SK-N-SH (cell line): ENCODE measurements around the gene SH2D4B. TPM values are rescaled to one million over a fixed set of nuclear protein-coding genes. Genes with fewer than 3 reads are reported as not detected.

Experiments
- CTCF ChIA-PET: fragments of 300-600, 350-600 bp; formaldehyde crosslinking; extraction: SDS; loops from one replicate; lab custom pipeline; 2021; lab: Yijun Ruan, JAX
- POLR2A ChIA-PET: fragments of 350-600 bp; sonication (Branson Sonifier 250); formaldehyde crosslinking; extraction: SDS; loops from one replicate; lab custom pipeline; 2020; ENCODE audit warnings: antibody characterized with exemption, inconsistent platforms; lab: Yijun Ruan, JAX
- DNase-seq: peaks from one replicate; pipeline ENCODE4 v3.0.0; 2012
- H2AFZ ChIP-seq: fragments of 200-600 bp; sonication (generic); 2 replicates; pipeline ENCODE4 v1.8.1; 2016; ENCODE audit warnings: antibody characterized with exemption, mild to moderate bottlenecking, low read depth
- H3F3A ChIP-seq: fragments of 200-600 bp; sonication (generic); replicated peaks from 2 replicates; pipeline ENCODE3; 2016; ENCODE audit warnings: antibody characterized with exemption, mild to moderate bottlenecking; ENCODE audit not compliant: insufficient read depth
- H3K27ac ChIP-seq, 2 experiments: fragments of 200-500 bp in 1 of 2; fragments of 200-600 bp in 1 of 2; sonication (Bioruptor generic) in 1 of 2; sonication (generic), shearing (Covaris generic) in 1 of 2; 2 replicates each; pipeline versions ENCODE4 v1.5.1 to v1.6.1; 2014 to 2016; ENCODE audit warnings: low read depth in 2 of 2, inconsistent platforms in 1 of 2, low read length in 1 of 2, mild to moderate bottlenecking in 1 of 2, mixed read lengths in 1 of 2
- H3K27me3 ChIP-seq: fragments of 200-600 bp; sonication (generic), shearing (Covaris generic); 2 replicates; pipeline ENCODE4 v1.6.1; 2016; ENCODE audit warnings: mixed run types; ENCODE audit not compliant: insufficient read depth
- H3K36me3 ChIP-seq, 2 experiments: fragments of 200-500 bp in 1 of 2; fragments of 200-600 bp in 1 of 2; sonication (Bioruptor generic) in 1 of 2; sonication (generic) in 1 of 2; replicated peaks in 1 of 2; 2 replicates each; pipeline versions ENCODE3 to v1.5.1; 2014 to 2016; ENCODE audit warnings: low read length in 1 of 2, mild to moderate bottlenecking in 1 of 2; ENCODE audit not compliant: insufficient read depth in 2 of 2, control insufficient read depth in 1 of 2
- H3K4me1 ChIP-seq, 2 experiments: fragments of 200-500 bp in 1 of 2; fragments of 200-600 bp in 1 of 2; sonication (Bioruptor generic) in 1 of 2; sonication (generic), shearing (Covaris generic) in 1 of 2; 2 replicates each; pipeline versions ENCODE4 v1.5.1 to v1.6.1; 2014 to 2016; ENCODE audit warnings: low read depth in 1 of 2, low read length in 1 of 2, mixed run types in 1 of 2; ENCODE audit not compliant: insufficient read depth in 2 of 2, control insufficient read depth in 1 of 2
- H3K4me2 ChIP-seq: fragments of 200-600 bp; sonication (generic), shearing (Covaris generic); 2 replicates; pipeline ENCODE4 v1.6.1; 2017; ENCODE audit warnings: mixed run types
- H3K4me3 ChIP-seq, 2 experiments: fragments of 200-500 bp in 1 of 2; fragments of 200-600 bp in 1 of 2; sonication (Bioruptor generic) in 1 of 2; sonication (generic), shearing (Covaris generic) in 1 of 2; 2 replicates each; pipeline versions ENCODE4 v1.5.1 to v1.8.1; 2014 to 2016; ENCODE audit warnings: low read depth in 2 of 2, inconsistent platforms in 1 of 2, low read length in 1 of 2, mild to moderate bottlenecking in 1 of 2, mixed read lengths in 1 of 2, moderate library complexity in 1 of 2
- H3K79me2 ChIP-seq: fragments of 200-600 bp; sonication (generic); 2 replicates; pipeline ENCODE4 v1.8.1; 2017; ENCODE audit warnings: mild to moderate bottlenecking; ENCODE audit not compliant: insufficient read depth
- H3K9ac ChIP-seq: fragments of 200-600 bp; sonication (generic); 2 replicates; pipeline ENCODE4 v1.6.1; 2017; ENCODE audit warnings: mixed run types
- H3K9me2 ChIP-seq: fragments of 200-600 bp; sonication (generic); 2 replicates; pipeline ENCODE4 v1.6.1; 2017; ENCODE audit warnings: mixed run types
- H3K9me3 ChIP-seq: fragments of 200-600 bp; sonication (generic); 2 replicates; pipeline ENCODE4 v1.6.1; 2017; ENCODE audit warnings: mixed run types, mild to moderate bottlenecking, moderate library complexity
- H4K20me1 ChIP-seq: fragments of 200-600 bp; sonication (generic); 2 replicates; pipeline ENCODE4 v1.6.1; 2017; ENCODE audit warnings: mild to moderate bottlenecking, mixed run types; ENCODE audit not compliant: insufficient read depth
- EP300 ChIP-seq, 2 experiments: IDR thresholded peaks; 2 replicates each; pipeline versions ENCODE4 v1.4.0 to v1.6.1; 2012; ENCODE audit warnings: borderline replicate concordance in 1 of 2, low read depth in 1 of 2, low read length in 1 of 2
- EZH2phosphoT487 ChIP-seq: fragments of 200-600 bp; sonication (generic); IDR thresholded peaks from 2 replicates; pipeline ENCODE4 v1.6.1; 2017; ENCODE audit warnings: low read depth, mixed run types, mild to moderate bottlenecking, antibody characterized with exemption, moderate library complexity, borderline replicate concordance
- FOXJ3 ChIP-seq: sonication (generic); formaldehyde crosslinking; IDR thresholded peaks from 2 replicates; pipeline ENCODE4 v1.5.1; 2020; ENCODE audit warnings: mild to moderate bottlenecking, missing genetic modification reagents
- FOXM1 ChIP-seq: IDR thresholded peaks from 2 replicates; pipeline ENCODE4 v1.4.0; 2012; ENCODE audit warnings: low read depth, mild to moderate bottlenecking
- JUND ChIP-seq: IDR thresholded peaks from 2 replicates; pipeline ENCODE4 v1.4.0; 2012
- MEF2A ChIP-seq: IDR thresholded peaks from 2 replicates; pipeline ENCODE4 v1.4.0; 2012; ENCODE audit warnings: low read depth, borderline replicate concordance
- MXI1 ChIP-seq: IDR thresholded peaks from 2 replicates; pipeline ENCODE4 v1.6.1; 2012; ENCODE audit warnings: mild to moderate bottlenecking, low read depth, low read length, improper control_type of control experiment
- RXRA ChIP-seq: IDR thresholded peaks from 2 replicates; pipeline ENCODE4 v1.4.0; 2012; ENCODE audit warnings: low read depth, mild to moderate bottlenecking, borderline replicate concordance
- SIN3A ChIP-seq: IDR thresholded peaks from 2 replicates; pipeline ENCODE4 v1.6.1; 2012; ENCODE audit warnings: low read depth, mild to moderate bottlenecking, low read length, moderate library complexity, borderline replicate concordance
- TAF1 ChIP-seq: IDR thresholded peaks from 2 replicates; pipeline ENCODE4 v1.6.1; 2012; ENCODE audit warnings: low read depth, mild to moderate bottlenecking, low read length, moderate library complexity, borderline replicate concordance
- TCF12 ChIP-seq: IDR thresholded peaks from 2 replicates; pipeline ENCODE4 v1.4.0; 2012
- USF1 ChIP-seq: IDR thresholded peaks from 2 replicates; pipeline ENCODE4 v1.4.0; 2012; ENCODE audit warnings: low read depth, borderline replicate concordance
- YY1 ChIP-seq: IDR thresholded peaks from 2 replicates; pipeline ENCODE4 v1.4.0; 2012; ENCODE audit warnings: low read depth, mild to moderate bottlenecking
- WGBS: methylation state at CpG from one replicate; pipeline ENCODE4 v1.1.6; 2017; ENCODE audit warnings: low lambda C conversion rate; 5-methylcytosine and 5-hydroxymethylcytosine counted together
- polyA plus RNA-seq, 3 experiments: library from polyadenylated mRNA; depleted of rRNA; stranded (reverse); fragments of >200 nt; gene quantifications; 2 replicates each; pipeline ENCODE4 v1.2.3, GENCODE V29; 2012
- TF ChIP-seq, protein P1 (sequence below): IDR thresholded peaks from 2 replicates; pipeline ENCODE4 v1.4.0; 2012; ENCODE audit warnings: low read depth
- TF ChIP-seq, protein P2 (sequence below): IDR thresholded peaks from 2 replicates; pipeline ENCODE4 v1.6.1; 2012; ENCODE audit warnings: mild to moderate bottlenecking, low read depth, low read length, moderate library complexity
- TF ChIP-seq, protein P3 (sequence below): fragments of 150-350 bp; IDR thresholded peaks from 2 replicates; pipeline ENCODE4 v1.6.1; 2017; ENCODE audit warnings: antibody characterized with exemption, low read length, low read depth, borderline replicate concordance
- TF ChIP-seq, protein P4 (sequence below): IDR thresholded peaks from 2 replicates; pipeline ENCODE4; 2012

The SH2D4B gene
- polyA plus RNA-seq, 1 of the 3 experiments (the other 2 are of a cell fraction): not detected

- Histone ChIP-seq H2AFZ (no peak overlapping the region), H3K36me3 (peaks cover 24 to 65% of the 10 kb centered on the region in 2 experiments), H3K27ac (no peak overlapping the region), H3K9ac (no peak overlapping the region), H3K9me3 (no peaks in the 10 kb centered on the region), H3K27me3 (no peaks in the 10 kb centered on the region), H3K4me2 (no peak overlapping the region), H3K4me3 (no peak overlapping the region), H3K79me2 (no peaks in the 10 kb centered on the region), H3K4me1 (no peaks in the 10 kb centered on the region), H3K9me2 (no peaks in the 10 kb centered on the region), H3F3A (no peaks in the 10 kb centered on the region), H4K20me1 (no peaks in the 10 kb centered on the region)
- TF ChIP-seq RXRA (no peak), JUND (no peak), EZH2phosphoT487 (no peak), TAF1 (no peak), EP300 (IDR thresholded peaks at IDR 0.05; ENCODE audit: borderline replicate concordance in 1 of 2, low read depth in 1 of 2, low read length in 1 of 2) (no peak), SIN3A (no peak), TCF12 (no peak), MXI1 (no peak), MEF2A (no peak), YY1 (no peak), FOXJ3 (CRISPR knock-in tag) (no peak), USF1 (no peak), FOXM1 (no peak)
- TF ChIP-seq, protein P1, sequence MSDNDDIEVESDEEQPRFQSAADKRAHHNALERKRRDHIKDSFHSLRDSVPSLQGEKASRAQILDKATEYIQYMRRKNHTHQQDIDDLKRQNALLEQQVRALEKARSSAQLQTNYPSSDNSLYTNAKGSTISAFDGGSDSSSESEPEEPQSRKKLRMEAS: no peak
- TF ChIP-seq, protein P2, sequence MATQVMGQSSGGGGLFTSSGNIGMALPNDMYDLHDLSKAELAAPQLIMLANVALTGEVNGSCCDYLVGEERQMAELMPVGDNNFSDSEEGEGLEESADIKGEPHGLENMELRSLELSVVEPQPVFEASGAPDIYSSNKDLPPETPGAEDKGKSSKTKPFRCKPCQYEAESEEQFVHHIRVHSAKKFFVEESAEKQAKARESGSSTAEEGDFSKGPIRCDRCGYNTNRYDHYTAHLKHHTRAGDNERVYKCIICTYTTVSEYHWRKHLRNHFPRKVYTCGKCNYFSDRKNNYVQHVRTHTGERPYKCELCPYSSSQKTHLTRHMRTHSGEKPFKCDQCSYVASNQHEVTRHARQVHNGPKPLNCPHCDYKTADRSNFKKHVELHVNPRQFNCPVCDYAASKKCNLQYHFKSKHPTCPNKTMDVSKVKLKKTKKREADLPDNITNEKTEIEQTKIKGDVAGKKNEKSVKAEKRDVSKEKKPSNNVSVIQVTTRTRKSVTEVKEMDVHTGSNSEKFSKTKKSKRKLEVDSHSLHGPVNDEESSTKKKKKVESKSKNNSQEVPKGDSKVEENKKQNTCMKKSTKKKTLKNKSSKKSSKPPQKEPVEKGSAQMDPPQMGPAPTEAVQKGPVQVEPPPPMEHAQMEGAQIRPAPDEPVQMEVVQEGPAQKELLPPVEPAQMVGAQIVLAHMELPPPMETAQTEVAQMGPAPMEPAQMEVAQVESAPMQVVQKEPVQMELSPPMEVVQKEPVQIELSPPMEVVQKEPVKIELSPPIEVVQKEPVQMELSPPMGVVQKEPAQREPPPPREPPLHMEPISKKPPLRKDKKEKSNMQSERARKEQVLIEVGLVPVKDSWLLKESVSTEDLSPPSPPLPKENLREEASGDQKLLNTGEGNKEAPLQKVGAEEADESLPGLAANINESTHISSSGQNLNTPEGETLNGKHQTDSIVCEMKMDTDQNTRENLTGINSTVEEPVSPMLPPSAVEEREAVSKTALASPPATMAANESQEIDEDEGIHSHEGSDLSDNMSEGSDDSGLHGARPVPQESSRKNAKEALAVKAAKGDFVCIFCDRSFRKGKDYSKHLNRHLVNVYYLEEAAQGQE: no peak
- TF ChIP-seq, protein P3, sequence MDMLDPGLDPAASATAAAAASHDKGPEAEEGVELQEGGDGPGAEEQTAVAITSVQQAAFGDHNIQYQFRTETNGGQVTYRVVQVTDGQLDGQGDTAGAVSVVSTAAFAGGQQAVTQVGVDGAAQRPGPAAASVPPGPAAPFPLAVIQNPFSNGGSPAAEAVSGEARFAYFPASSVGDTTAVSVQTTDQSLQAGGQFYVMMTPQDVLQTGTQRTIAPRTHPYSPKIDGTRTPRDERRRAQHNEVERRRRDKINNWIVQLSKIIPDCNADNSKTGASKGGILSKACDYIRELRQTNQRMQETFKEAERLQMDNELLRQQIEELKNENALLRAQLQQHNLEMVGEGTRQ: no peak
- TF ChIP-seq, protein P4, sequence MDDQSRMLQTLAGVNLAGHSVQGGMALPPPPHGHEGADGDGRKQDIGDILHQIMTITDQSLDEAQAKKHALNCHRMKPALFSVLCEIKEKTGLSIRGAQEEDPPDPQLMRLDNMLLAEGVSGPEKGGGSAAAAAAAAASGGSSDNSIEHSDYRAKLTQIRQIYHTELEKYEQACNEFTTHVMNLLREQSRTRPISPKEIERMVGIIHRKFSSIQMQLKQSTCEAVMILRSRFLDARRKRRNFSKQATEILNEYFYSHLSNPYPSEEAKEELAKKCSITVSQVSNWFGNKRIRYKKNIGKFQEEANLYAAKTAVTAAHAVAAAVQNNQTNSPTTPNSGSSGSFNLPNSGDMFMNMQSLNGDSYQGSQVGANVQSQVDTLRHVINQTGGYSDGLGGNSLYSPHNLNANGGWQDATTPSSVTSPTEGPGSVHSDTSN: no peak
- ChIA-PET POLR2A (no interaction called here), CTCF (interaction anchor here (1.1 kb wide), 1 partner anchor 13 kb away, joined by 3 read pairs; no protein-coding TSS in a partner anchor)
- DNase-seq: no peak
- 80% methylated on average over 8 of the region's 17 CpGs for WGBS
Observed at GRCh38 chr10:80518143-80518806, 19.4 kb upstream of the SH2D4B start.
